HL-60/S4 treated with retinoic acid at 250 ng/mL for 4 days and 3 days (cell line): ENCODE results near the gene CALD1.

Source experiments
- in situ Hi-C: fragments of 300-500 bp; cut with MboI; formaldehyde crosslinking; loops from 2 replicates; pipeline ENCODE4 v1.7.0; 2022; ENCODE audit warnings: low sequenced_read_pairs

The CALD1 gene

GRCh38 chr7:134787064-134787463 is 7.6 kb downstream of the CALD1 start:
- in situ Hi-C loops: no loop called here

DNA sequence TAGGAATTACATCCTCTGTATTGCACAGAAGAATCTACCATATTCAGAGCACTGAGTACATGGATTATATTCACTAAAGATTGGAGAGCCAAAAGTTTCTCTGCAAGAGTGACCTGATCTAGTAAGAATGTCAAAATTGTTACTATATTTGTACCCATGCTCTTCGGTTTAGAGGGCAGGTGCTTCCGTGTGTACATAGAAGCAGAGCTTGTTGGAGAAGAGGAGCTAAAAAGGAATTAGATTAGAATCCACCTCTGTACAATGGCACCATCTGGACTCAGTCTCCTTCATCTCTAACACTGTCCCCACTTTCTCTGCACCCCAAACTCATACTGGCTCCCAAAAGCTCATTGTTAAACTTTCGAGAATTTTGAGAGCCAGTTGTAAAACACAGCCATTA is 8.3 kb downstream of the CALD1 start:
- in situ Hi-C loops: no loop called here

- in situ Hi-C loops: no loop called here
These were observed 8.8 kb downstream of the CALD1 start for GRCh38 chr7:134788191-134788590.

- in situ Hi-C loops: no loop called here
These were observed 10.7 kb downstream of the CALD1 start for GRCh38 chr7:134789967-134790685.

DNA sequence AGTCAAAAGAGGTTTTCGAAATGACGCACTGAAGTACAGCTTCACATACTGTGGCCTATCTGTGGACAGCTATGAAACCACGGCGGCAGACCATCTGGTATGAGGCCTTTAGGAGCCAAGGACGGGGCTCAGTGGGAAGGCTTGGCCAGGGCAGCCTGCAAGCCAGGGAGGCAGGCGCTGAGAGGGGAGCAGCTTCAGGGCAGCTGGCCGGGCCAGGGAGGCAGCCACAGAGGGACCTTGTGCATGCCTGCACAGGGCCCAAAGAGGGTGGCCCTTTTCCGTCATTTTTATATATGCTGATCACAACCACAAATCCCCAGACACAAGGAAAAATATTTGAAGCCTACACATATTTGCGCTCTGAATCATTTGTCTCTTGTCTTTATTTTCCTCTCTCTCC is 13.5 kb downstream of the CALD1 start:
- in situ Hi-C loops: no loop called here

- in situ Hi-C loops: no loop called here
These were observed 15.8 kb downstream of the CALD1 start for GRCh38 chr7:134795231-134795630.

DNA sequence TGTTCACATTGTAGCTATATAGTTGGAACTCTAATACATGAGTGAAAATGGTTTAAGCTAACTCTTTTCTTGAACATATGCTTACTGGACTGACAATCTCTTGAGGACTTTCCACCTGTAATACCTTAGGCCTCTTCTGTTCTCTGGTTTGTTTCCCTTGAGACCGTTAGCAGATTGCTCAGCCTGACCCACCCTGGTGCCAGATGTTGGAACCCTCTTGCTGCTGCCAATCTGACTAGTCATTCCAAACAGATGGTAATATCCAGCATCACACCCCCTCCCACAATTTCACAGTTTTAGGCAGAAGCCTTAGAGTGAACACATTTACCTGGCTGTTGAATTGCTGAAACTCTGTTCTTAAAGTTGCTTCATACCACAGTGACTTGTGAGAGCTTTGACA is 18.7 kb downstream of the CALD1 start:
- in situ Hi-C loops: no loop called here

GRCh38 chr7:134799377-134799776 is 19.9 kb downstream of the CALD1 start:
- in situ Hi-C loops: no loop called here

GRCh38 chr7:134802762-134803161 is 23.3 kb downstream of the CALD1 start:
- in situ Hi-C loops: no loop called here

- in situ Hi-C loops: no loop called here
These were observed 24.9 kb downstream of the CALD1 start for GRCh38 chr7:134804351-134804750.

- in situ Hi-C loops: no loop called here
These were observed 25.4 kb downstream of the CALD1 start for GRCh38 chr7:134804854-134805253.

DNA sequence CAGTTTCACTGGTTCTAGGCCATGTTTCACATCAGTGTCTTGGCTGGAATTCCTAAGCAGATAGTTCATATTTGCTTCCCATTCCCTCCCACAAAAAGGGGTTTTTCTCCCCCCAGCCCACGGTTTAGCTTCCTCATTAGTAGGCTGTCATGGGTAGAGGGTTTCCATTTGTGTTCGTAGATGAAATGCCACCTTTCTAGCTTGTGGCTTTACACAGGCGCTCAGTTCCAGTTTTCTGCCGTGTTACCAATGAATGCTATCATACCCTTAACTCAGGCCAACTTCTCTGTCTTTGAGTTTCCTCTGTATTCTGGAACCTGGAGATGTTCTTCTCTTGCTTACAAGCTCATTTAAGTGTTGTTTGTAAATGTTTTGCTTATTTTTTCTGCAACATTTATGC is 26.8 kb downstream of the CALD1 start:
- in situ Hi-C loops: no loop called here

DNA sequence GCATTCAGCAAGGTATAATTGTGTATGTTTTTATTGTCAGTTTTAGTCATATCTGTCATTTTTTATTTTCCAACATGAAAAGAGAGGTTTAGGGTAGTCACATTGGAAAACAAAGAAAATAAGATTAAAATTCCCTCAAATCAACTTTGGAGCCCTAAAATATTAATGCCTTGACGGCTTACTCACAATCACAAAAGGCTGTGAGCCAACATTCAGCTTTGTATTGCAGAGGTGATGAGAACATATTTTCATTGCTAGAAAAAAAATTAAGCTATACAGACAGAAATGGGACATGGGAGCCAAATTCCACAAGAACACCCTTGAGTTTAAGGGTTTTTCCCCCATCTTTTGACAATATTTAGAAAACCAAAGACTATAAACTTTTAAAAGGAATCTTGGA is 30.2 kb downstream of the CALD1 start:
- in situ Hi-C loops: no loop called here

DNA sequence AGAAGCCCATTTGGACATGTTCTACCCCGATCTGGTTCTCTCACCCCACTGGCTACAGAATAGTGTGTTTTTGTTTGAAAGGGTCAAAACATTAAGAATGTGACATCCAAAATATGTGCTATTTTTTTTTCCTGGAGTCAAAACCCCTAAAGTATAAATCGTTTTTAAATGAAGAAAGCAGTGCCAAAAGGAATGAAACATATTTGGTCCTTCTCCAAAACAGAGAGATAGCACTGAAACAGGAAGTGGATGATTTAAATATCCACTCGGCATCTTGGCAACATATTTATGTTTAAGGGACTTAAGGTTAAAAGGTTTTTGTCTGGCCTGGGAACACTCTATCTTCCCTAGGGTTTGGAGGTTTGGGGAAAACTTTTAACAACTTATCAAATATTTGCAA is 32.3 kb downstream of the CALD1 start:
- in situ Hi-C loops: no loop called here

DNA sequence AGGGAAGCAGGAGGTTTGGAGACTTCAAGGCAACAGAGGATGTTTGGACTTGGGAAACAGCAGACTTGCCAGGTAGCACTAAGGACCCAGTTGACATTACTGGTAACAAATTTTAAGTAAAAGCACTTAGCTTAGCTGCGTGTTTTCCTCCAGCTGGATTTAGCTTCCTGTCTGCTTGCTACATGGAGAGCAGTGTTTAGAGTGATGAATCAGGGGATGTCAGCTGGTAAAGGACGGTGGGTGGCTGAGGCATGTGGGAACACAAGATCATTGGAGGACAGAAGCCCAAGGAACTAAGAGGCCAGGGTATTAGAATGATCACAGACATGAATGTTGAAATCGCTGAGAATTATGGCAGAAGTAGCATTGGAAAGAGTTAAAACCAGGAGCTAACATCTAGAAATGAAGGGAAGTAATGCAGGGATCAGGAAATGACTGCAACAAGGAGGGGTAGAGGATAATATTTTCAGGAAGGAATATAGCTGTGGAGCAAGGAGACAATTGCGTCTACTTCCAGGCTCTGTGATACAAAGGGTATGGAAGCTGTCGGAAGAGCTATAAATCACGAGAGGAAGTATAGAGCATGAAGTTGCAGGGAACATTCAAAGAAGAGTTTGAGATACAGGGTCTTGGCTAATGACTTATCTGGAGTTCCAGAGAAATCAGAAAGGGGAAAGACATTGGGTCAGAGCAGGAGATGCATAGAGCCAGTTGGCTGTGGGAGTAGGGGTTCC is 34.4 kb downstream of the CALD1 start:
- in situ Hi-C loops: no loop called here

DNA sequence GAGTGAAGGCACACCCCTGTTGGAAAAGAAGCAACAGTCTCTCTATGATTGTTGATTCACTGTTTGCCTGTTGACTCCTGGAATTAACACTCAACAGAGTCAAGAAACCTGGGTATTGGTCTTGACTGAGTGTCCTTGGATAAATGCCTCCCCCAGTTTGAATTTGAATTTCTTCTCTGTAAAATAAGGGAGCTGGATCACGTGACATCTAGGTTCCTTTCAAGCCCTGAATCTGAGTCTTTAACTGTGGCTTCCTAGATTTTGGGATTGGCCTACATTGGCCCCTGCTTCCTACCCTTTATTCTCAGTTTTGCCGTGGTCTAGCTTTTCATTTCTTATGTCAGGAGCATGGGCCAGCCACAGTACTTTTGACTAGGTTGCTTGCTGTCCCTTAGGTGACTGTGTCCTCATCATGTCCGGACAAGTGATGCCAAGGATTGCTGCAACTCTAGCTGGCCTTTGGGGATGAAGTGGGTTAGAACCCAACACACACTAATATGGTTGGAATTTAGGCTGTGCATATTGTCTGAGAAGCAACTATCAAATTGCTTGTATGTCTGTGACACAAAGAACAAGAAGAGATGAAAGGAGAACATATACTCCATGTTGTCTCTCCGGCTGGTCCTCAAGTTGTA is 35.4 kb downstream of the CALD1 start:
- in situ Hi-C loops: no loop called here

DNA sequence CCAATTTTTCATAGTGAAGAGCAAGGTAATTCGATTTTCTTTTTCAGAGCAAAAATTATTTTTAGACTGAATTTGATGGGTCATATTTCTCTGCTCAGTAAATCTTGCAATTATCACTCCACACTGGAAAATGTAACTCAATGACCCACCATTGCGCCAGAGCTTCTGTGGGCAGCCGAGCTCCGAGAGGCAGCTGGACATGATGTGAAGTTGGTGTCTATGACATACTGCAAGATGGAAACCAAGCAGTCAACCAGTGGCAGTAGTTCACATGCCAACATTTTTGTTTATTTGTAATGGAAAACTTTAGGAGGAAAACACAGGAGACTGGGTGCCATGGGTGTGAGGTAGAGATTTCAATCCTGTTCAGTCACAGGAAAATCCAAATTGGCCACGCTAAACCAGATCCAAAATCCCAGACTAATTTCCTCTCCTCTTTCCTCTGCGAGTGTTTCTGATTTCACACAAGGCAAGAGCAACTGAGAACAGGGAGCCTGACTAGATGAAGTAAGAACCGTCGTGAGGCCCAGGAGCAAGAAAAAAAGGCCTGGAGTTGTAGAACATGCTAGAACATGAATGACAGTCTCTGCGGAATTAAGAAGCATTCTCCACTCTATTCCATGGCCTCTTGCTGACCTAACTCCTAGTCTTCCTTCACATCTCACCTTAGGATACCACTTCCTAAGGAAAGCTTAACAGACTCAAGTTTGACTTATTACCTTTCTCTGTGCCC is 39.3 kb downstream of the CALD1 start:
- in situ Hi-C loops: no loop called here

- in situ Hi-C loops: no loop called here
These were observed 40.0 kb downstream of the CALD1 start for GRCh38 chr7:134819401-134819800.

GRCh38 chr7:134820295-134820694 is 40.9 kb downstream of the CALD1 start:
- in situ Hi-C loops: no loop called here

- in situ Hi-C loops: no loop called here
These were observed 41.3 kb downstream of the CALD1 start for GRCh38 chr7:134820778-134821177.

DNA sequence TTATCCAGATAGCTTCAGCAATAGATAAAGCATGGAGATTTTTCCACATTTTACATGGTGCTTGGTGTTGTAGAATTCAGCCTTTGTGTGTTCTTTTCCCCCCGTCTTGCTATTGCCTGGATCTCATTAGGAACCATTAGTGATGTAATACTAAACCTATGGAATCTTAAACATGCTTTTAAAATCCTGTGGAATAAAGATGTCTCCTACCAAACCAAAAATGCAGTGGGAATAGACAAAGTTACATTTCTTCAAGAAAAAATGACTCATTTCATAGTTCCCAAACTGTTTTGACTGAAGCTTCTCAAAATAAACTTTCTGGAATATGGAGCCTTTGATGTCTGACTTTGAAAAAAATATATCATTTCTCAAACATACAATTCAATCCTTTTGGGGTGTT is 44.0 kb downstream of the CALD1 start:
- in situ Hi-C loops: no loop called here
